GM10266 (cell line): ENCODE results near the gene TPD52L2.

ENCODE experiments used
- DNase-seq: peaks from one replicate; pipeline ENCODE4 v3.0.0; 2012; ENCODE audit errors: extremely low spot score
- TF ChIP-seq, protein P1 (sequence below): IDR thresholded peaks from 2 replicates; pipeline ENCODE4 v1.5.1; 2012; ENCODE audit warnings: mild to moderate bottlenecking, low read depth; ENCODE audit not compliant: control insufficient read depth, insufficient read depth; ENCODE audit errors: missing control alignments

Gene TPD52L2

GRCh38 chr20:63857764-63858392 lies 7.2 kb upstream of the TPD52L2 start:
- DNase-seq = no peak
- TF ChIP-seq, protein P1, sequence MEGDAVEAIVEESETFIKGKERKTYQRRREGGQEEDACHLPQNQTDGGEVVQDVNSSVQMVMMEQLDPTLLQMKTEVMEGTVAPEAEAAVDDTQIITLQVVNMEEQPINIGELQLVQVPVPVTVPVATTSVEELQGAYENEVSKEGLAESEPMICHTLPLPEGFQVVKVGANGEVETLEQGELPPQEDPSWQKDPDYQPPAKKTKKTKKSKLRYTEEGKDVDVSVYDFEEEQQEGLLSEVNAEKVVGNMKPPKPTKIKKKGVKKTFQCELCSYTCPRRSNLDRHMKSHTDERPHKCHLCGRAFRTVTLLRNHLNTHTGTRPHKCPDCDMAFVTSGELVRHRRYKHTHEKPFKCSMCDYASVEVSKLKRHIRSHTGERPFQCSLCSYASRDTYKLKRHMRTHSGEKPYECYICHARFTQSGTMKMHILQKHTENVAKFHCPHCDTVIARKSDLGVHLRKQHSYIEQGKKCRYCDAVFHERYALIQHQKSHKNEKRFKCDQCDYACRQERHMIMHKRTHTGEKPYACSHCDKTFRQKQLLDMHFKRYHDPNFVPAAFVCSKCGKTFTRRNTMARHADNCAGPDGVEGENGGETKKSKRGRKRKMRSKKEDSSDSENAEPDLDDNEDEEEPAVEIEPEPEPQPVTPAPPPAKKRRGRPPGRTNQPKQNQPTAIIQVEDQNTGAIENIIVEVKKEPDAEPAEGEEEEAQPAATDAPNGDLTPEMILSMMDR = no peak

GRCh38 chr20:63858393-63859165 lies 6.5 kb upstream of the TPD52L2 start:
- TF ChIP-seq, protein P1 = peak; percentile 30
- DNase-seq = peak; percentile 75

- TF ChIP-seq, protein P1 = no peak
- no peak for DNase-seq
These were observed 5.8 kb upstream of the TPD52L2 start for GRCh38 chr20:63859166-63859699.

GRCh38 chr20:63860325-63861051 lies 4.6 kb upstream of the TPD52L2 start:
- TF ChIP-seq, protein P1 = no peak

GRCh38 chr20:63861365-63861934 lies 3.6 kb upstream of the TPD52L2 start, which contains the start of gene ABHD16B:
Gene ABHD16B (plus strand): TSS chr20:63861498. CDS start chr20:63861541, 43 bp downstream.
- TF ChIP-seq, protein P1 = no peak
- DNase-seq = no peak

More at GRCh38 chr20:63860325-63861051, 4.6 kb upstream of the TPD52L2 start:
- DNase-seq = no peak

GRCh38 chr20:63861981-63862901 lies 2.8 kb upstream of the TPD52L2 start:
- TF ChIP-seq, protein P1 = no peak
- no peak for DNase-seq
